Natural killer cell (primary cell): ENCODE data around the gene ESR1. TPM values are rescaled to one million over a fixed set of nuclear protein-coding genes. Genes with fewer than 3 reads are reported as not detected.

Experiments used
- ATAC-seq, 3 donors: fragments of 150-1000 bp in 2 of 3; fragments of 200-7000 bp in 1 of 3; cut with Tn5 transposase; 1 replicate in 1 of 3; 2 replicates in 2 of 3; pipeline ENCODE4 v1.10.0; 2021; ENCODE audit warnings: mild to moderate bottlenecking in 2 of 3, moderate library complexity in 2 of 3
- DNase-seq, 2 donors: peaks; one replicate each; pipeline versions ENCODE4 v3.0.0 to v3.0.0-alpha.2; 2013 to 2021; ENCODE audit warnings: mixed read lengths in 1 of 2
- H3K27ac ChIP-seq: one replicate; pipeline ENCODE4 v1.5.1; 2013; ENCODE audit warnings: mild to moderate bottlenecking, low read length
- H3K27me3 ChIP-seq: one replicate; pipeline ENCODE4 v1.6.1; 2013; ENCODE audit warnings: low read length; ENCODE audit not compliant: control insufficient read depth, insufficient read depth
- H3K36me3 ChIP-seq: one replicate; pipeline ENCODE4 v1.6.1; 2013; ENCODE audit warnings: low read length; ENCODE audit not compliant: control insufficient read depth, insufficient read depth
- H3K4me1 ChIP-seq: one replicate; pipeline ENCODE4 v1.6.1; 2013; ENCODE audit warnings: low read length; ENCODE audit not compliant: control insufficient read depth, insufficient read depth
- H3K4me3 ChIP-seq: one replicate; pipeline ENCODE4 v1.5.1; 2013; ENCODE audit warnings: low read length
- H3K9me3 ChIP-seq: one replicate; pipeline ENCODE4 v1.6.1; 2013; ENCODE audit warnings: low read length; ENCODE audit not compliant: control insufficient read depth, insufficient read depth
- H3K27ac Mint-ChIP-seq, 2 donors: one replicate each; pipeline ENCODE4 v1.8.0; 2022; ENCODE audit warnings: mild to moderate bottlenecking in 2 of 2, mixed read lengths in 2 of 2, moderate library complexity in 1 of 2
- H3K27me3 Mint-ChIP-seq, 2 donors: one replicate each; pipeline ENCODE4 v1.8.0; 2022; ENCODE audit warnings: low read depth in 2 of 2, mixed read lengths in 2 of 2
- H3K36me3 Mint-ChIP-seq: one replicate; pipeline ENCODE4 v1.8.0; 2022; ENCODE audit warnings: mixed read lengths
- H3K4me1 Mint-ChIP-seq, 2 donors: one replicate each; pipeline ENCODE4 v1.8.0; 2022; ENCODE audit warnings: mixed read lengths in 2 of 2
- H3K4me3 Mint-ChIP-seq: one replicate; pipeline ENCODE4 v1.8.0; 2022; ENCODE audit warnings: mild to moderate bottlenecking, moderate library complexity, mixed read lengths
- H3K9me3 Mint-ChIP-seq, 2 donors: one replicate each; pipeline ENCODE4 v1.8.0; 2022; ENCODE audit warnings: mixed read lengths in 2 of 2
- WGBS: methylation state at CpG from one replicate; pipeline ENCODE4 v1.1.7; 2013; ENCODE audit warnings: missing lambda C conversion rate; ENCODE audit not compliant: insufficient coverage; 5-methylcytosine and 5-hydroxymethylcytosine counted together
- intact Hi-C: fragments of 100-400 bp; cut with micrococcal nuclease; formaldehyde crosslinking; loops from one replicate; pipeline ENCODE4 v1.14.2; 2022
- total RNA-seq, 4 donors: library from RNA; stranded (reverse); fragments of 120-200 nt in 1 of 4; gene quantifications; one replicate each; pipeline versions ENCODE4 v1.2.3 to v1.2.4, GENCODE V29; 2013 to 2022
- TF ChIP-seq, protein P1 (sequence below): fragments of 200-600 bp; IDR thresholded peaks from one replicate; pipeline ENCODE4 v1.8.0; 2022; ENCODE audit warnings: antibody characterized with exemption

The ESR1 gene
- total RNA-seq, 3 donors from 2014 or later (not counting 1 experiment from before 2014, with no cell fraction given): 0.11 to 0.64 (median 0.60) TPM

DNA sequence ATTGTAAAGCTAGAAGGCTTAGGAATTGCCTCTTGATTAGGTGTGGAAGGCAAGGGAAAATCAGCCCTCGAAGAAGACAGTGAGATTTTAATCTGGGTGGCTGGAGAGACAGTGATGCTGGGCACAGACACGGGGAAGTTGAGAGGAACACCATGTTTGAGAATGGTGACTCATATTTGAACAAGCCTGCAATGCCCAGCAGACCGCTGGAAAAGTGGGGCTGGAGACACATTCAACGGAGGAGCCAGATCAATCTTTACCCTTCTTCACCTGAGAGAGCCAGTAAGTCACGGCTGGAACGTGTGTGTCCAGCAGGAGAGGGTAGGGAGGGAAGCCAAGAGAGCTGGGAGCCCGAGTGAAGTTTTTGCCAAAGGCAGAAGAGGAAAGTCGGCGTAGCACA is 3.7 kb upstream of the ESR1 start:
- Histone ChIP-seq H3K36me3 (no peaks in the 10 kb centered on the region), H3K4me3 (no peak overlapping the region), H3K9me3 (no peaks in the 10 kb centered on the region), H3K27ac (no peak overlapping the region), H3K4me1 (peaks cover 10% of the 10 kb centered on the region), H3K27me3 (peaks cover 10% of the 10 kb centered on the region)
- no peak overlapping the region for H3K27ac Mint-ChIP-seq
- H3K9me3 Mint-ChIP-seq: no peaks in the 10 kb centered on the region
- intact Hi-C loops: no loop called here
- H3K27me3 Mint-ChIP-seq: peaks cover 31 to 42% of the 10 kb centered on the region in 2 donors
- DNase-seq: no peak
- TF ChIP-seq, protein P1, sequence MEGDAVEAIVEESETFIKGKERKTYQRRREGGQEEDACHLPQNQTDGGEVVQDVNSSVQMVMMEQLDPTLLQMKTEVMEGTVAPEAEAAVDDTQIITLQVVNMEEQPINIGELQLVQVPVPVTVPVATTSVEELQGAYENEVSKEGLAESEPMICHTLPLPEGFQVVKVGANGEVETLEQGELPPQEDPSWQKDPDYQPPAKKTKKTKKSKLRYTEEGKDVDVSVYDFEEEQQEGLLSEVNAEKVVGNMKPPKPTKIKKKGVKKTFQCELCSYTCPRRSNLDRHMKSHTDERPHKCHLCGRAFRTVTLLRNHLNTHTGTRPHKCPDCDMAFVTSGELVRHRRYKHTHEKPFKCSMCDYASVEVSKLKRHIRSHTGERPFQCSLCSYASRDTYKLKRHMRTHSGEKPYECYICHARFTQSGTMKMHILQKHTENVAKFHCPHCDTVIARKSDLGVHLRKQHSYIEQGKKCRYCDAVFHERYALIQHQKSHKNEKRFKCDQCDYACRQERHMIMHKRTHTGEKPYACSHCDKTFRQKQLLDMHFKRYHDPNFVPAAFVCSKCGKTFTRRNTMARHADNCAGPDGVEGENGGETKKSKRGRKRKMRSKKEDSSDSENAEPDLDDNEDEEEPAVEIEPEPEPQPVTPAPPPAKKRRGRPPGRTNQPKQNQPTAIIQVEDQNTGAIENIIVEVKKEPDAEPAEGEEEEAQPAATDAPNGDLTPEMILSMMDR: no peak
- WGBS: 79% methylated on average over 6 of the region's 9 CpGs
- ATAC-seq: no peak
- no peak overlapping the region for H3K4me3 Mint-ChIP-seq
- no peaks in the 10 kb centered on the region for H3K36me3 Mint-ChIP-seq
- H3K4me1 Mint-ChIP-seq: peaks cover 0 to 8% of the 10 kb centered on the region in 2 donors

DNA sequence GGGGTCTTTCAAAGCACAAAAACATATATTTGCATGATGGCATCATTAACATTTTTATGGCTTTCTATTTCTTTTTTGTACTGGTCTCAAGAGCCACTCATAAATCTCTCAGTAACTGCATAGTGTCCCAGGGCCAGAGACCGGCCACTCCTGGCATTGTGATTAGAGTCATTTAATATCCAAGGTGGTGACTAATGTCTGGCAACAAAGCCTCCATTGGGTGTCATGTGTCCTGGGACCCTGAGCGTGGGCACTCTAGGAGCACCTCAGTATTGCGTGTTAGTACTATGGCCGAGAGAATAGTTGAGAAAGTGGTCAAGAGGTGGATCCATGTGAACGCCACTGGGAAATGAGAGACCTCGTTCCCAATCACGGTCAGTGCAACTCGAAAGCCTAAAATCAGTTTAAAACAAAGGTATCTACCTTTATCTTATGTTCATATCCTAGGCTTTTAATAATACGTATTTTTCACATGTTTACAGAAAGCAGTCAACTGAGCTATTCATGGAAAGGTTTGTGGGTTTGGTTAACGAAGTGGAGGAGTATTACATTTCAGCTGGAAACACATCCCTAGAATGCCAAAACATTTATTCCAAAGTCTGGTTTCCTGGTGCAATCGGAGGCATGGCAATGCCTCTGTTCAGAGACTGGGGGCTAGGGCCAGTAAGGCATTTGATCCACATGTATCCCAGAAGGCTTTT is 2.7 kb upstream of the ESR1 start:
- Histone ChIP-seq H3K27ac (no peak overlapping the region), H3K9me3 (no peaks in the 10 kb centered on the region), H3K4me1 (peaks cover 10% of the 10 kb centered on the region), H3K27me3 (peaks cover 14% of the 10 kb centered on the region), H3K36me3 (no peaks in the 10 kb centered on the region), H3K4me3 (no peak overlapping the region)
- ATAC-seq: no peak
- H3K27ac Mint-ChIP-seq: no peak overlapping the region
- intact Hi-C loops: no loop called here
- DNase-seq: no peak
- H3K9me3 Mint-ChIP-seq: no peaks in the 10 kb centered on the region
- H3K27me3 Mint-ChIP-seq: peaks cover 34 to 45% of the 10 kb centered on the region in 2 donors
- TF ChIP-seq, protein P1: no peak
- WGBS: 96% methylated on average over 10 of the region's 11 CpGs
- H3K4me1 Mint-ChIP-seq: peaks cover 0 to 8% of the 10 kb centered on the region in 2 donors
- no peak overlapping the region for H3K4me3 Mint-ChIP-seq
- H3K36me3 Mint-ChIP-seq: no peaks in the 10 kb centered on the region

DNA sequence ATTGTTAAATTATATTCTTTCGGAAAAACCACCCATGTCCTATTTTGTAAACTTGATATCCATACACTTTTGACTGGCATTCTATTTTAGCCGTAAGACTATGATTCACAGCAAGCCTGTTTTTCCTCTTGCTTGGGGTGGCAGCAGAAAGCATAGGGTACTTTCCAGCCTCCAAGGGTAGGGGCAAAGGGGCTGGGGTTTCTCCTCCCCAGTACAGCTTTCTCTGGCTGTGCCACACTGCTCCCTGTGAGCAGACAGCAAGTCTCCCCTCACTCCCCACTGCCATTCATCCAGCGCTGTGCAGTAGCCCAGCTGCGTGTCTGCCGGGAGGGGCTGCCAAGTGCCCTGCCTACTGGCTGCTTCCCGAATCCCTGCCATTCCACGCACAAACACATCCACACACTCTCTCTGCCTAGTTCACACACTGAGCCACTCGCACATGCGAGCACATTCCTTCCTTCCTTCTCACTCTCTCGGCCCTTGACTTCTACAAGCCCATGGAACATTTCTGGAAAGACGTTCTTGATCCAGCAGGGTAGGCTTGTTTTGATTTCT is 2.1 kb upstream of the ESR1 start:
- peaks cover 10% of the 10 kb centered on the region for H3K4me1 ChIP-seq
- intact Hi-C loops: no loop called here
- WGBS: 78% methylated on average over 11 of the region's 11 CpGs
- H3K27me3 ChIP-seq: peaks cover 14% of the 10 kb centered on the region
- no peak overlapping the region for H3K27ac Mint-ChIP-seq
- peaks cover 0 to 8% of the 10 kb centered on the region in 2 donors for H3K4me1 Mint-ChIP-seq
- TF ChIP-seq, protein P1: no peak
- DNase-seq (no peak), ATAC-seq (no peak)
- H3K27ac ChIP-seq: no peak overlapping the region
- H3K9me3 Mint-ChIP-seq: no peaks in the 10 kb centered on the region
- no peak overlapping the region for H3K4me3 Mint-ChIP-seq
- H3K36me3 ChIP-seq: no peaks in the 10 kb centered on the region
- no peaks in the 10 kb centered on the region for H3K9me3 ChIP-seq
- H3K36me3 Mint-ChIP-seq: no peaks in the 10 kb centered on the region
- H3K27me3 Mint-ChIP-seq: peaks cover 36 to 47% of the 10 kb centered on the region in 2 donors
- H3K4me3 ChIP-seq: no peak overlapping the region
